HG03097 (cell line): Measurements from ENCODE around the gene HHATL.

Source experiments
- ATAC-seq: cut with Tn5 transposase; IDR thresholded peaks from one replicate; pipeline ENCODE4 v1.9.1; 2021; ENCODE audit not compliant: unreplicated experiment, low FRiP score

Gene HHATL

DNA sequence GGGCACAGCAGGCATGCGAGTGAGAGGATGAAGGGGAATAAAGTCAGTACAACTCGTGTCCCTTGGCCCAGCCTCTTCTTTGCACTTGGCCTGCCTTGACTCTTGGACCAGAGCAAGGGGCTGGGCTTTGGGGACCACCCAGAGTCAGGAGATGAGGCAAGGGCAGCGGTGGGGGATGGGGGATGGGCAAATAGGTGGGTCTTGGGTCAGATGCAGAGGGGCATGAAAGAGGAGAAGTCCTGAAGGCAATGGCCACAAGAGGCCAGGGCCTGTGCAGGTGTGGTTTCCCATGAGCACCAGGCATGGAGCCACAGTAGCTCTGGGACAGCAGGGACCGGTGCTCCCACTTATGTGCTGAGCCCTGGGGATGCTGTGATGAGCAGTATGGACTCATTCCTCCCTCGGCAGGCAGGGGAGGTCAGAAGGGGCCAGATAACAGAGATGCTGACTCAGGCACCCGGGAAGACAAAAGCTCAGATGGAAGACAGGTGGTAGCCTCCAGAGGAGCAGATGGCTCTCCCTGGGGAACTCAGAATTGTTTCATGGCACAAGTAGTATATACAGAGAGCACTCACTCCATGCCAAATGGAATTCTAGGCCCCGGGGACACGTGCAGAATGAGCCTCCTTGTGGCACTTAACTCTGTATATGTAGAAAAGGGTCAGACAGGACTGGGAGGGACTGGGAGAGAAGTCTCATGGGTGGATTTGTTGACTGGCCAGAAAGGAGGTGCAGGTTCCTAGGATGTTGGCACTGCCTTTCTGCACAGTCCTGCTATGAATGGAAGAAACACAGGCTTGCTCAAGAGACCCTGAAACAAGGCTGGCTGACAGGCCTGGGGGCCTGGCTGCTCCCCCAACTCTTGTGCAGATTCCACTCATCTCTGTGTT is 34.8 kb downstream of the HHATL start:
- no peak for ATAC-seq

DNA sequence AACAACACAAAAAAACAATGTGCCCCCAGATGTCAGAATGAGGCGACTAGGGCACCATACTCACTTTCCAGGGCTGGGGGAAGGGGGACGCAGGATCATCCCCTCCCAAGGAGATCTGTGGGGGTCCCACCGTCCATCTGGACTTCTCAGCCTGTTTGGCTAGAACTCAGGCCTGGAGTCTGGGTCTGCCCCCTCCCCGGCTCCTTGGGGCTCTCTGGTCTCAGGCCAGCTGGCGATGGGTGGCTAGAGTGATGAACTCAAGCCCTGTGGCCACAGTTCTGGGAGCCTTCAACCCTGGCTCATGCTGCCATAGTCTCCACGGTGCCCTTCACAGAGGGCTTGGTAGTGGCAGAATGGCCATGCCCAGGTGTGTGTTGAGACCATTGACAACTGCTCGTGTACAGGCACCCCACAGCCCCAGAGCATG is 35.5 kb downstream of the HHATL start:
- ATAC-seq, result no peak

- no peak for ATAC-seq
These were observed 36.0 kb downstream of the HHATL start for GRCh38 chr3:42666577-42666998.

- ATAC-seq, result no peak
These were observed 36.6 kb downstream of the HHATL start for GRCh38 chr3:42666022-42666421.

GRCh38 chr3:42665050-42665878 is 37.3 kb downstream of the HHATL start:
- no peak for ATAC-seq

GRCh38 chr3:42664438-42664803 is 38.2 kb downstream of the HHATL start:
- no peak for ATAC-seq

DNA sequence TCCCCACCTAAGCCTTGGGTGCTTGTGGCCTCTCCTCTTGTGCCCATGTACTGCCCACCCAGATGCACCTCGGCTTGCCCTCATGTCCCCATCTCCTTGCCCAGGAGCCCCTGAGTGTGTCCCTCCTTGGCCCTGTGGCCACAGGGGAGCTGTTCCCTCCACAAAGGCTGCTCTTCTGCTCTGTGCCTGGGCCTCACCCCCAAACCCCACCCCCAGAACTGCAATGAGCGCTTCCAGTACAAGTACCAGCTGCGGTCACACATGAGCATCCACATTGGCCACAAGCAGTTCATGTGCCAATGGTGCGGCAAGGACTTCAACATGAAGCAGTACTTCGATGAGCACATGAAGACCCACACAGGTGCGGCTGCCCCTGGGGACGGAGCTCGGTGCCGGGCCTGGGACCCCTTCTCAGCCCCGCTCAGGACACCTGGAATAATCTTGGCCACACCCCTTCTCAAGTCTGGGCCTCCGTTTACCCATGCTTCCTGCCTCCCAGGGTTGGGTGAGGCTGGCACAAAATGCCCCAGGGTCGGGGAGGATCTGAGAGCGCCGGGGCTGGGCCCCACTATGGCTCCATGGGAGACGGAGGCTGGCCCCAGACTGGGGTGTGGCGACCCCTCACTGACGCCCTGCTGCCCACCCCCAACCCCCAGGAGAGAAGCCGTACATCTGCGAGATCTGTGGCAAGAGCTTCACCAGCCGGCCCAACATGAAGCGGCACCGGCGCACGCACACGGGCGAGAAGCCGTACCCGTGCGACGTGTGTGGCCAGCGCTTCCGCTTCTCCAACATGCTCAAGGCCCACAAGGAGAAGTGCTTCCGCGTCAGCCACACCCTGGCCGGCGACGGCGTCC is 38.8 kb downstream of the HHATL start:
- ATAC-seq, result no peak

GRCh38 chr3:42662813-42663535 is 39.6 kb downstream of the HHATL start:
- no peak for ATAC-seq

- no peak for ATAC-seq
These were observed 40.4 kb downstream of the HHATL start for GRCh38 chr3:42662037-42662812.

- no peak for ATAC-seq
These were observed 41.0 kb downstream of the HHATL start for GRCh38 chr3:42661593-42662022.

DNA sequence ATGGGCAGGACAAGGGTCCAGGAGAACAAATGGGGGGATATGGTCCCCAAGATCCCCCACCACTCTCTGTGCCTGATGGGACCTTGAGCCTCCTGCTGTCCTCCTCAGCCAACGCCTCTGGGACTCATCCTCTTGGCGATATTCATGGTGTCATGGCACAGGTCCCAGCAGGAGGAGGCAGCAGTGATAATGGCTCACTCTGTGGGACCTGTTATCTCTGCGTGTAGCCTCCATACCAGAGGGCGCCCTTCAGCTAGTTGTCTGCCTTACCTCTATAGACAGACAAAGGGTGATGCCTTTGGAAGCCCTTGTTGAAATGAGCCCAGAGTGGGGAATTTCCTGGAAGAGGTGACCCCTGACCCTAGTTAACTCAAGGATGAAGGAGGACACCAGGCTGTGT is 41.7 kb downstream of the HHATL start:
- ATAC-seq, result no peak

GRCh38 chr3:42660131-42660715 is 42.4 kb downstream of the HHATL start:
- ATAC-seq, result no peak

DNA sequence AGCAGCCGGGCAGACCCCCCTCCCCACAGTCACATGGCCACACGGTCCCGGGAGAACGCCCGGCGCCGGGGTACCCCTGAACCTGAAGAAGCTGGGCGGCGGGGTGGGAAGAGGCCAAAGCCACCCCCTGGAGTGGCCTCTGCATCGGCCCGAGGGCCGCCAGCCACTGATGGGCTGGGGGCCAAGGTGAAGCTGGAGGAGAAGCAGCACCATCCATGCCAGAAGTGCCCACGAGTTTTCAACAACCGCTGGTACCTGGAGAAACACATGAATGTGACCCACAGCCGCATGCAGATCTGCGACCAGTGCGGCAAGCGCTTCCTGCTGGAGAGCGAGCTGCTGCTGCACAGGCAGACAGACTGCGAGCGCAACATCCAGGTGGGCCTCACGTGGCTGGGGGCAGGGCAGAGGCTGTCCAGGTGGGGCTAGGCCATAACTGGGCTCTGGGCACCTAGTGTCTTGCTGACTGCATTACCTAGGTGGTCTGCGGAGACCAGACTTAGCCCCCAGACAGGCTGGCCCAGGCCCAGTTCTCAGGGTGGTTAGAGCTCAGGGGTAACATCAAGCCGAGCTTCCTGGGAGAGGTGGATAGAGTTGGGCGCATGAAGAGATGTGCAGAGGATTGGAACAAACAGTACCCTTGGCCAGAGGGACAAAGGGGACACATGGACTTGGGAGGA is 43.0 kb downstream of the HHATL start:
- no peak for ATAC-seq

DNA sequence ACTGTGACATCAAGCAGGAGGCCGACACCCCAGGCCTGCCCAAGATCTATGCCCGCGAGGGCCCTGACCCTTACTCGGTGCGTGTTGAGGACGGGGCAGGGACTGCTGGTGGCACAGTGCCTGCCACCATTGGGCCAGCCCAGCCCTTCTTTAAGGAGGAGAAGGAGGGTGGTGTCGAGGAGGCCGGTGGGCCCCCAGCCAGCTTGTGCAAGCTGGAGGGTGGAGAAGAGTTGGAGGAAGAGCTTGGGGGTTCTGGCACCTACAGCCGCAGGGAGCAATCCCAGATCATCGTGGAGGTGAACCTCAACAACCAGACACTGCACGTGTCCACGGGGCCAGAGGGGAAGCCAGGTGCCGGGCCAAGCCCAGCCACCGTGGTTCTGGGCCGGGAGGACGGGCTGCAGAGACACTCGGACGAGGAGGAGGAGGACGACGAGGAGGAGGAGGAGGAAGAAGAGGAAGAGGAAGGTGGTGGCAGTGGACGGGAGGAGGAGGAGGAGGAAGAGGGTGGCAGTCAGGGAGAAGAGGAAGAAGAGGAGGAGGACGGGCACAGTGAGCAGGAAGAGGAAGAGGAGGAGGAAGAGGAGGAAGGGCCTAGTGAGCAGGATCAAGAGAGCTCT is 43.7 kb downstream of the HHATL start:
- no peak for ATAC-seq

- ATAC-seq, result no peak
These were observed 44.4 kb downstream of the HHATL start for GRCh38 chr3:42658091-42658770.

DNA sequence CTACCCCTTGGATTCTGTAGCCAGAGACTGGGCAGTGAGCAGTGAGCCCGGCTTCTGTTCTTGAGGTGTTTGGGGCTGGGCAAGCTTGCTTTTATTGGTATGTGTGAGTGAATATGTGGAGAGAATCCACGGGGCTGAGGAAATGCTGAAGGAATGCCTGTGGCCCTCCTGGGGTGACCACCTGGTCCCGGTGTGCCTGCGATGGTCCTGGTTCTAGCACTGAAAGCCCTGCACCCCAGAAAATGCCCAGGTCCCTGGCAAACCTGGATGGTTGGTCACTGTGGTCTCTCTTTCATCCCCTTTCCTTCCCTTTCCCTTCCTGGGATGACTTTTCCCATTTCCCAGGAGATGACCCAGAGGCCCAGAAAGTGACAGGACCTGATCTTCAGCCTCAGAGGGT is 44.9 kb downstream of the HHATL start:
- no peak for ATAC-seq
